Stimulated activated naive CD4-positive, alpha-beta T cell (primary cell): ENCODE measurements around the gene POMT2.

Experiments used
- DNase-seq, 6 experiments: peaks; one replicate each; lab custom pipeline; 2025; lab: John Stamatoyannopoulos, UW

Gene POMT2

DNA sequence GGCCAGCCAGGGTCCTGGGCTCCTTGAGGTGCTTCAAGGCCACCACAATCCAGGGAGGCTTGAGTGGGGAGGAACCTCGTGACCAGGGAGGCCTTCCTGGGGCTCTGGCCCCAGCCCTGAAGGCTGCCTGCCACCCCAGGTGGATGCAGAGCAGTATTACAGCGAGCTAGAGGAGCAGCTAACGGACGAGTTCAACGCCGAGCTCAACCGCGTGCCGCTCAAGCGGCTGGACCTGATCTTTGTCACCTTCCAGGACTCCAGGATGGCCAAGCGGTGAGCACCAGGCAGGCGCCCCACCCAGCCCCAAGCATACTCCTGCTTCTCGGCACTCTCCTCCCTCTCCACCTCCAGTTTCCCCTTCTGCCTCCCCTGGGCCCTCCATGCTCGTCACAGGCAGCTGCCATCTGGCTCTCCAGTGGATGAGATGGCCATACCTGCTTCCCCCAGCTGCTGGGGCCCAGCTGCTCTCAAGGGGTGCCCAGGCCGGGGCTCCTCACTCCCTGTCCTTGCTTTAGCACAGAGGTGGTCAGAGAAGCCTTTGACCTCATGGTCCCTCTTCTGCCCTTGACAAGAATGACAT is 80.3 kb downstream of the POMT2 start:
- DNase-seq: no peak

DNA sequence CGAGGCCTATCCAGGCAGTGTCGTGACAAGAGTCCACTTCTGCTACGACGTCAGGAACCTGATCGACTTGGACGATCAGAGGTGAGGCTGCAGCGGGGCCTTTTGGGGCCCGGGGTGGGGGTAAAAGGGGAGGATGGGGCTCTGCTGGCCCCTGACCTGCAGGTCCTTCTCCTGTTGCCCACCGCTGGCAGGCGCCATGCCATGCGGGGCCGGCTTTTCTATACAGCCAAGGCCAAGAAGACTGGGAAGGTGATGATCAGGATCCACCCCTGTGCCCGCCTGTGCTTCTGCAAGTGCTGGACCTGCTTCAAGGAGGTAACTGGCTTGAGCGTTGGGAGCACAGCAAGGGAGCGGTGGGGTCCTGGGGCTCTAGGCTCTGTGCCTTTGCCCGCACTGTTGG is 81.3 kb downstream of the POMT2 start:
- DNase-seq: no peak

DNA sequence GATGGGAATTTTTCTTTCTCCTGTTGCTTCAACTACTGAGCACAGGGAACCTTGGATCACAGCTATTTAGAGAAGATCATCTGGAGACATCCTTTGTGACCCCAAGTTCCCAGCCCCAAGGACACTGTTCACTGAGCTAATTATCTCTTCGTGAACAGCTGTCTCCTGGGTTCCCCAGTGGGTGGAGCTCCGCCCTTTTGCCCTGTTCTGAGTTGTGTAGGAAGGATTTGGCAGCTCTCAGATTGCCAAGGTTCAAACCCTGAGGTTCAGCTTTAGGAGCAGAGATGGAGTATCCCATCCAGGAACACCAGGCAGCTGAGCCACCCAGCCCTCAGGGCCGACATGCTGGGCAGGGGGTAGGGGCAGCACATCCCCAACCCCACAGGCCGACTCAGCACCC is 81.7 kb downstream of the POMT2 start:
- DNase-seq: no peak

GRCh38 chr14:77238356-77238755 is 82.3 kb downstream of the POMT2 start:
- DNase-seq: no peak

GRCh38 chr14:77236814-77237213 is 83.9 kb downstream of the POMT2 start:
- DNase-seq: no peak

DNA sequence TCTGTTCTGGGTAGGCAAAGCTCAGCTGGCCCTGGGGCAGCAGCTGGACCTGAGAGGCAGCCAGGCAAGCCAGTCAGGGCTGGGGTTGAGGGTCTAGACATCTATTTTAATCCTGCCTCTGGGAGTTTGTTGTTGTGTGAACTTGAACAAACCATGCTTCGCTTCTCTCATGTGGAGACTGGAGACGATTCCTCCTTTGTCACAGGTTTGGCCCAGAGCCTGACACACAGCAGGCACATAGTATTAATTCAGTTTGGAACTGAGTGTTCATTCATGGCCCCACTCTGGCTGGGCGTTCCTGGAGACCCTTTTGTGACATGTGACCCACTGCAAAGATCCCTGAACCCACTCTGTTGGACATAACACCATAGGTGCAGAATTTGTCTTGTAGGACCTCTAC is 89.0 kb downstream of the POMT2 start:
- no peak for DNase-seq

- DNase-seq: no peak
These were observed 89.8 kb downstream of the POMT2 start for GRCh38 chr14:77230914-77231313.

- no peak for DNase-seq
These were observed 92.6 kb downstream of the POMT2 start for GRCh38 chr14:77228056-77228455.

DNA sequence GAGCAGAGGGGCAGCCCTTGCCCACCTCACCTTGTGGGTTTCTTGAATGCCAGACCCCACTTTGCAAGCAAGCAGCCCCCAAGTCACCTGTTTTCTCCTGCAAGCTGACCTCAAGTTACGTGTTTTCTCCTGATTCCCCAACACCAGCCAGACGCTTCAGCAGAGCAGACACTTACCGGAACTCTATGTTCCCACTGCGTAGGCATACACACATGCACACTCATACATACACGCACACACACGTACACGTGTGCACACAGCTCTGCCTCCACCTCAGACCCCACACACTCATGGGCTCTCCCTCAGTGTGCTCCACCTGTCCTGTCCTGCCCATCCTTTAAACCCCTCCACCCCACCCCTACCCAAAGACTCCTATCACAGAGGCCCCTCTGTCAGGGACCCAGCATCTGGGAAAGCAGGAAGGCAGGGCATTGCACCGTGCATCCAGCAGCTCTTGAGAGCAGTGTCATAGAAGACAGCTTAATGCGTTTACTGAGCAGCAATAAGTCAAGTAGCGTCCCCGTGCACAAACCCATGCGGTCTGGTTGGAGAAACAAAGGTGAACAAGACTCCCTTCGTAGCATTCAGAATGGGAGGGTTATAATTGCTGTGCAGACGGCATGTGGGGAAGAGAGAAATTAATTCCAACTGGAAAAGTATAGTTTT is 94.7 kb downstream of the POMT2 start:
- DNase-seq: no peak

DNA sequence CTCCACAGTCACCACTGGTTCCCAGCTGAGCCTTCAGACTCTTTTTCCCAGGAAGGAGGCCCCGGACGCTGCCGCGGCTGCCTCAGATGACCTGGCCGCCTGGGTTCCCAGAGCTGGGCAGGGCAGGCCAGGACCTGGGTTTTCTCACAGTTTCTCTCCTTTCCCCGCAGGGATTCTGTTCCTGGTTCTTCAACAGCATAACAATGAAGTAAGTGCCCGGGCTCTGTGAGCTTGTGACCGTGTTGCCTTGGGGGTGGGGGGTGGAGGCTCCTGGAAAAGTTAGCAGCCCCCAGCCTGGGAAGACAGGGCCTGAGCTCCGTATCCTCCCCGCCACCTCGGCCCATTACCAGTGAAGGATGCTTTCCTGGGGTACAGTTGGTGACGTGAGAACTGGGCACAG is 95.4 kb downstream of the POMT2 start:
- DNase-seq: no peak
